Measurements from ENCODE around the gene AHCTF1.
"Not testable (repeated sequence)": the region's sequence is repeated elsewhere in the genome, so short reads cannot be mapped to it uniquely, and the experiment has no call there.

The AHCTF1 gene

GRCh38 chr1:246916026-246916923 lies 15.5 kb downstream of the AHCTF1 start:
- DNase-seq = not testable (repeated sequence)

- DNase-seq = peak; percentile 25 to 67
Observed at GRCh38 chr1:246907472-246907871, 24.3 kb downstream of the AHCTF1 start.

GRCh38 chr1:246906833-246907232 lies 24.9 kb downstream of the AHCTF1 start:
- no peak for DNase-seq

- DNase-seq = no peak
Observed at GRCh38 chr1:246901874-246902273, 29.9 kb downstream of the AHCTF1 start.

GRCh38 chr1:246897302-246897701 lies 34.4 kb downstream of the AHCTF1 start:
- no peak for DNase-seq

- no peak for DNase-seq
Observed at GRCh38 chr1:246893191-246893939, 38.4 kb downstream of the AHCTF1 start.

GRCh38 chr1:246891105-246891504 lies 40.6 kb downstream of the AHCTF1 start:
- DNase-seq = no peak

GRCh38 chr1:246888522-246888921 lies 43.2 kb downstream of the AHCTF1 start:
- DNase-seq = no peak

GRCh38 chr1:246885389-246885788 lies 46.4 kb downstream of the AHCTF1 start:
- not testable (repeated sequence) for DNase-seq

GRCh38 chr1:246878551-246878950 lies 53.2 kb downstream of the AHCTF1 start:
- peak in 1 of 2 experiments; percentile 20 for DNase-seq

GRCh38 chr1:246876431-246876830 lies 55.3 kb downstream of the AHCTF1 start:
- no peak for DNase-seq

GRCh38 chr1:246875041-246876026 lies 56.4 kb downstream of the AHCTF1 start:
- no peak for DNase-seq

- no peak for DNase-seq
Observed at GRCh38 chr1:246865921-246866320, 65.8 kb downstream of the AHCTF1 start.

- DNase-seq = not testable (repeated sequence)
Observed at GRCh38 chr1:246863791-246864190, 68.0 kb downstream of the AHCTF1 start.

GRCh38 chr1:246860401-246860800 lies 71.3 kb downstream of the AHCTF1 start:
- DNase-seq = no peak

- DNase-seq = no peak
Observed at GRCh38 chr1:246856371-246856770, 75.4 kb downstream of the AHCTF1 start.

- not testable (repeated sequence) for DNase-seq
Observed at GRCh38 chr1:246850640-246851039, 81.1 kb downstream of the AHCTF1 start.

GRCh38 chr1:246843876-246844275 lies 87.9 kb downstream of the AHCTF1 start:
- no peak for DNase-seq

- not testable (repeated sequence) for DNase-seq
Observed at GRCh38 chr1:246840761-246841160, 91.0 kb downstream of the AHCTF1 start.

GRCh38 chr1:246838118-246838456 lies 93.7 kb downstream of the AHCTF1 start:
- no peak for DNase-seq

- DNase-seq = no peak
Observed at GRCh38 chr1:246837418-246838117, 94.2 kb downstream of the AHCTF1 start.
